LNCAP (cell line): Measurements from ENCODE around the gene FGD4.
A peak's percentile ranks its signal among the peaks of the same experiment; 100 is the strongest.

Experiments
- TF ChIP-seq, protein P1 (sequence below): fragments of 450-650 bp; IDR thresholded peaks from 2 replicates; pipeline ENCODE4 v1.5.1; 2017; ENCODE audit warnings: mild to moderate bottlenecking

Gene FGD4

DNA sequence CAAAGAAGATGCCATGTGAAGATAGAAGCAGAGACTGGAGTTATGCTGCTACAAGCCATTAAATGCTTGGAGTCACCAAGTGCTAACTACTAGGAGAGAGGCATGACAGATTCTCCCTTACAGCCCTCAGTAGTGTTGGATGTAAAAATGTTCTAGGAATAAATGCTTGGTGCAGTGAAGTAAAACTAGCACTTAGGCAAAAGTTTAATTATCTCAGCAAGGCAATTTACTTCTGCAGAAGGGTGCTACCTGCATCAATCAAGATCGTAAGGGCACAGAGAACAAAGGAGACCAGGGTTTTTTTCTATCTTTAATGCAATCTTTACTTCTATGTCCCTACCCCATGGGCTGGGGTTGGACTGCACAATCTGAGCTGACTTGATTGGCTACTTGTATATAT is 270.2 kb downstream of the FGD4 start:
- TF ChIP-seq, protein P1, sequence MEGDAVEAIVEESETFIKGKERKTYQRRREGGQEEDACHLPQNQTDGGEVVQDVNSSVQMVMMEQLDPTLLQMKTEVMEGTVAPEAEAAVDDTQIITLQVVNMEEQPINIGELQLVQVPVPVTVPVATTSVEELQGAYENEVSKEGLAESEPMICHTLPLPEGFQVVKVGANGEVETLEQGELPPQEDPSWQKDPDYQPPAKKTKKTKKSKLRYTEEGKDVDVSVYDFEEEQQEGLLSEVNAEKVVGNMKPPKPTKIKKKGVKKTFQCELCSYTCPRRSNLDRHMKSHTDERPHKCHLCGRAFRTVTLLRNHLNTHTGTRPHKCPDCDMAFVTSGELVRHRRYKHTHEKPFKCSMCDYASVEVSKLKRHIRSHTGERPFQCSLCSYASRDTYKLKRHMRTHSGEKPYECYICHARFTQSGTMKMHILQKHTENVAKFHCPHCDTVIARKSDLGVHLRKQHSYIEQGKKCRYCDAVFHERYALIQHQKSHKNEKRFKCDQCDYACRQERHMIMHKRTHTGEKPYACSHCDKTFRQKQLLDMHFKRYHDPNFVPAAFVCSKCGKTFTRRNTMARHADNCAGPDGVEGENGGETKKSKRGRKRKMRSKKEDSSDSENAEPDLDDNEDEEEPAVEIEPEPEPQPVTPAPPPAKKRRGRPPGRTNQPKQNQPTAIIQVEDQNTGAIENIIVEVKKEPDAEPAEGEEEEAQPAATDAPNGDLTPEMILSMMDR: no peak

DNA sequence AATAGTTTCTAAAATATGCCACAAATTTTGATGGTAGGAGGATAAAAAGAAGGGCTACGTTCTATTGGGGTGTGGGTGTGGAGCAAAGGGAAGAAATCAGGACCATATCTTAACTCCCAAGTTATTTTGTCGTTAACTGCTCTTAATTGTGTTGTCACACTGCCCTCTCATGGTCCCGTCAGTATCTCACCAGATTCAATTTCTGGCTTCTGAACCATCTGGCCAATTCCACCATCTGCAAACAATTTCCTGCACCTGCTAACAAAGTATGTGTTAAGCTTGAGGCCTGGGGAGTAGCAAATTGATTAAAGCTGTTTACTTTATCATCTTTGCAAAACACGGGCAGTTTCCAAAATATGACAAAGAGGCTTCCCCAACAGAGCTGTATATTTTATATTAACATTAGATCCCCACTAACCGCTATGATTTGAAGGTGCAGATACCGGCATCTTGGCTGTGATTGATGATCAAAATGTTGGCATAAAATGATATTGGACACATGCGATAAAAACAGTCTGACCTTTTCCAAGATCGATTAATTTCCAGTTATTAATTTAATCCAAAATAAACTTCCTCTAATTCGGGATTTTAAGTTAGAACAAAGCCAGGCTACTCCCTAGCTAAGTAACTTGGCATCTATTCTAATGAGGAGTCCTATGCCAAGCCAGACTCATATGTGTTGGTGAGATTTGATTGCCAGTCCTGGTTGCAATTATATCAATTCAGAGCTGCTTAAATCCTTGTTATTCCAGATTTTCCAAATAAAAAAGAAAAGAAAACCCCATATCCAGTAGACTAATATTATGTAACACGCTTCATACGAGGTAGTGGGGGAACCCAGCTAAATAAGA is 272.8 kb downstream of the FGD4 start:
- TF ChIP-seq, protein P1: peak; percentile 67

DNA sequence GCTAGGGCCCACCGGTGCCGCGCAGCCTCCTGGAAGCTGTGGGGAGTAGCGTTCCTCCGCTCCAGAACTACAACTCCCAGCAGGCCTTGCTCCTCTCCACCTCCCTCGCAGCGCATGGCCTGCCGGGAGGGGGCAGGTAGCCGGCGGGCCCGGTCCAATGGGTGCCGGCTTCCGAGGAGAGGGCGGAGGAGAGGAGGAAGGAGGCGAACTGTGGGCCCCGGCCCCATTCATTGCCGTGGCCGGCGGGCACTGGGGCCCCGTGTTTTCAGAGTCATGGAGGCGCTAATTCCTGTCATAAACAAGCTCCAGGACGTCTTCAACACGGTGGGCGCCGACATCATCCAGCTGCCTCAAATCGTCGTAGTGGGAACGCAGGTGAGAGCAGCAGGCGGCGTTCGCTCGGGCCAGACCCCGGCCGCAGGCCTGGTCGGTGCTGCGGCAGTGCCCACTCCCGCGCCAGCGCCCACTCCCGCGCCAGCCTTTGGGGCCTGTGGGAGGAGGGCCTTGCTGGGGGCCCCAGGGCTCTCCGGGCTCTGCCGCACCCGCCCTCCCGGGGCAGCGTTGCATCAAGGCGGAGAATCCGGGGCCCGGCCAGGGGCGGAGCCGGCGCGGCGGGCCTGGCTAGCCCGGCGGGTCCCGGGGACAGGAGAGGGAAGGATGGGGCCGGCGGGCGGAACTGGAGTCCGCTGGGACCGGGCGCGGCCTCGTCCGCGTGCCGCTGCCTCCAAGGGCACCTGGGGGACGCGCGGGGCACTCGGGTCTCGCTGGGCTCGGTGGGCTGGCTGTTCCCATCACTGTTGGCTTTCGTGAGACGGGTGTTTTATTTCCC is 279.9 kb downstream of the FGD4 start, which contains the start of gene DNM1L:
TSS of gene DNM1L (plus strand) at position 211 of the 829 bp plus-strand sequence. CDS start at position 274, 63 bp downstream.
- TF ChIP-seq, protein P1: no peak

DNA sequence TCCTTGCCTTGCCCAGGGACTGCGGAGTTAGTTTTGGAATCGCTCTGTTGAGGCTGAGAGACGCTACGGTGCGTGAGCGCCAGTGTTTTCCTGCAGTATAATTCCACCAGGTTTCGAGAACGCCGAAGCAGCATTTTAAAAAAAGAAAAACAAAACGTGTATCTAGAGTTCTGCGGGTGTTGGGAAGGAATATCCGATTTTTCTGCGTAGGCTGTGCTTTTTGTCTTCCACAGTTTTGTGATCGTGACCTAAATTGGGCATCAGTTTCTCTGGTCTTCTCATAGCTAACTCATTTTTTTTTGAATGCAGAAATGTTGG is 280.5 kb downstream of the FGD4 start:
- TF ChIP-seq, protein P1: no peak

DNA sequence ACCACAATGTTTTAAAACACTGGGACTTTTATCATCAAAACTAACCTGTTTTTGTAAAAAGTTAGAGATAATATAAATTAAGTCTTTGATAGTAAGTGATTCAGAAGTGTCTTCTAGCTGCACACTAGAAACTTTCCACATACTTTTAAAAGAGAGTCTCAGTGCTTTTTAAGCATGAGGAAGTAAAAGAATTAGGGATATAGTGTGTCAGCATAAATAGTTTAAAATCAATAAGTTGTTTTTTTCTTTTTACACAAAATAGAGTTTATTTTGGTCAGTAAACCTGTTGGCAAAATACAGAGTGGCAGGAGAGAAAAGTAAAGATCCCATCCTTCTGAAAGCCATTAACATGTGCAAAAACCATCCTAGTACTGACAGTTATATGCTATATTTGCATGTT is 281.4 kb downstream of the FGD4 start:
- TF ChIP-seq, protein P1: no peak

DNA sequence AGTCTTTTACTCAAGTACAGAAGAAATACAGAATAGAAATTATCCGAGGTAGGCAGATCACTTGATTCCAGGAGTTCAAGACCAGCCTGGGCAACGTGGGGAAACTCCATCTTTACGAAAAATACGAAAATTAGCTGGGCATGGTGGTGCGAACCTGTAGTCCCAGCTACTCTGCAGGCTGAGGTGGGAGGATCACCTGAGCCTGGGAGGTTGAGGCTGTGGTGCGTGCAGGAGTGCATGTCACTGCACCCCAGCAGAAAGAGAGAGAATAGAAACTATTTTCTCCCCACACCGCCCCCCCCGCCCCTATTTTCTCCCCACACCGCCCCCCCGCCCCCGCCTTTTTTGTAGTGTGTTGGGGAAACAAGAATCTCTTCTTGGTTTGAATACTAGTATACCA is 281.9 kb downstream of the FGD4 start:
- TF ChIP-seq, protein P1: no peak

DNA sequence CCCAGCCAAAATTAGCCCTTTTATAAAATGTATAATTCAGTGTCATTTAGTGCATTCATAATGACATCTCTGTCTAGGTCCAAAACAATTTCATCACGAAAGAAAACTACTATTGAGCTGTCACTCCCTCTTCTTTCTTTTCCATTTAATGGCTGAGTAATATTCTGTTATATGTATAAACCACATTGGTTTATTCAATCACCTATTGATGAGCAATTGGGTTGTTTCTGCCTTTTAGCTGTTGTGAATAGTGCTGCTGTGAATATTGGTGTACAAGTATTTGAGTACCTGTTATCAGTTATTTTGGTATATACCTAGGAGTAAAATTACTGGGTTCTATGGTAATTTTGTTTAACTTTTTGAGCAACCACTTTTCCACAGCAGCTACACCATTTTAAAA is 287.0 kb downstream of the FGD4 start:
- TF ChIP-seq, protein P1: no peak
